ENCODE data around the gene PPARD. TPM values are rescaled to one million over a fixed set of nuclear protein-coding genes. Genes with fewer than 3 reads are reported as not detected.
A peak's percentile ranks its signal among the peaks of the same experiment; 100 is the strongest.
"Not testable (repeated sequence)": the region's sequence is repeated elsewhere in the genome, so short reads cannot be mapped to it uniquely, and the experiment has no call there.

Gene PPARD
- total RNA-seq = 1.3 TPM

GRCh38 chr6:35342258-35343091 is at the start of gene PPARD:
Gene PPARD, plus strand, starts transcription at chr6:35342558. Its CDS starts 68,530 bp downstream, at chr6:35411088.
- DNase-seq (ENCODE audit: low read depth in 2 of 3, low spot score in 2 of 3) = peak; percentile 91 to 93 (median 92)

DNA sequence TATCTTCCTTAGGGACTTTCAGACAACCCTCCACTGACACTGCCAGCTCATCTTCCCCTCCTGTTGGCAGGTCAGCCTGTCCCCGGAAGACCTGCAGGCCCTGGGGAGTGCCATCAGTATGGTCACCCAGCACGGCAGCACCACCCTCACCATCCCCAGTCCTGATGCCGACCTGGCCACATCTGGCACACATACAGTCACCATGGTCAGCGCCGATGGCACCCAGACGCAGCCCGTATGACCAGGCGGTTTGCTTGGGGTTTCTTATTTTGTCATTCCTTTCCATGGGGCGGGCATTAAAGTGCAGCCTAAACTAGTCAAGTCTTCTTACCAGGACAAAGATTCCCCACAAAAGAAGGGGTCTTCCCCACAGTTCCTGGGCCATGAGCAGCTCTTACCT is 48.7 kb upstream of the PPARD start:
- no peak for DNase-seq (ENCODE audit: low read depth in 2 of 3, low spot score in 2 of 3)

- peak in 2 of 3 donors; percentile 40 to 56 for DNase-seq (ENCODE audit: low read depth in 2 of 3, low spot score in 2 of 3)
Observed at GRCh38 chr6:35294308-35294945, 47.9 kb upstream of the PPARD start.

- DNase-seq (ENCODE audit: low read depth in 2 of 3, low spot score in 2 of 3) = no peak
Observed at GRCh38 chr6:35295036-35295435, 47.3 kb upstream of the PPARD start.

GRCh38 chr6:35295521-35296315 is 46.6 kb upstream of the PPARD start:
- no peak for DNase-seq (ENCODE audit: low read depth in 2 of 3, low spot score in 2 of 3)

- DNase-seq (ENCODE audit: low read depth in 2 of 3, low spot score in 2 of 3) = no peak
Observed at GRCh38 chr6:35296931-35297600, 45.3 kb upstream of the PPARD start.

GRCh38 chr6:35297601-35298481 is 44.5 kb upstream of the PPARD start, which contains the start of gene DEF6:
Gene DEF6, plus strand, starts transcription at chr6:35297818. Its CDS starts 39 bp downstream, at chr6:35297857.
- peak; percentile 72 to 93 (median 89) for DNase-seq (ENCODE audit: low read depth in 2 of 3, low spot score in 2 of 3)

DNA sequence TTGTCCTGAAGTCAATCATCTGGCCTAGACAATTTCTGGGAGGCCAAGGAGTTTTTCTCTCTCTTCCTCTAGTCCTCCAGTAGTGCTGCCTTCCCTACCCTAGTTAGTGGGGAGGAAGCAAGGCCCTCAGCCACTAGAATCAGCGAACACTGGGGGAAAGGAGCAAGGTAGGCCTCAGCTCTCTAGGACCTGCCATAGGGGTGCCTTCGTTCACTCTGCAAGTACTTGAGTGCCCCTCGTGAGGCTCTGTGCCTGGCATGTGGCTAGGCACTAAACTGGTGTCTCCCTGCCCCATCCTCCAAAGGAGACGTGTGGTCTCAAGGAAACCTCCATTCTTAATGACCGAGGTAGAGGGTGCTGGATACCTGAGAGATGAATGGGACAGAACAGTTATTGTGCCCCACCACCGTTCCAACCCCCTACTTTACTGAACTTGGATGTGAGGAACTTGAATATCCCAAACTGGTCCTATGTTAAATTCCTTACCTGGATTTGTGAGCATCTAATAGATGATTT is 43.7 kb upstream of the PPARD start:
- no peak for DNase-seq (ENCODE audit: low read depth in 2 of 3, low spot score in 2 of 3)

- DNase-seq (ENCODE audit: low read depth in 2 of 3, low spot score in 2 of 3) = peak in 2 of 3 donors; percentile 69 to 85
Observed at GRCh38 chr6:35299674-35300073, 42.7 kb upstream of the PPARD start.

- peak in 1 of 3 donors; percentile 42 for DNase-seq (ENCODE audit: low read depth in 2 of 3, low spot score in 2 of 3)
Observed at GRCh38 chr6:35300848-35301247, 41.5 kb upstream of the PPARD start.

DNA sequence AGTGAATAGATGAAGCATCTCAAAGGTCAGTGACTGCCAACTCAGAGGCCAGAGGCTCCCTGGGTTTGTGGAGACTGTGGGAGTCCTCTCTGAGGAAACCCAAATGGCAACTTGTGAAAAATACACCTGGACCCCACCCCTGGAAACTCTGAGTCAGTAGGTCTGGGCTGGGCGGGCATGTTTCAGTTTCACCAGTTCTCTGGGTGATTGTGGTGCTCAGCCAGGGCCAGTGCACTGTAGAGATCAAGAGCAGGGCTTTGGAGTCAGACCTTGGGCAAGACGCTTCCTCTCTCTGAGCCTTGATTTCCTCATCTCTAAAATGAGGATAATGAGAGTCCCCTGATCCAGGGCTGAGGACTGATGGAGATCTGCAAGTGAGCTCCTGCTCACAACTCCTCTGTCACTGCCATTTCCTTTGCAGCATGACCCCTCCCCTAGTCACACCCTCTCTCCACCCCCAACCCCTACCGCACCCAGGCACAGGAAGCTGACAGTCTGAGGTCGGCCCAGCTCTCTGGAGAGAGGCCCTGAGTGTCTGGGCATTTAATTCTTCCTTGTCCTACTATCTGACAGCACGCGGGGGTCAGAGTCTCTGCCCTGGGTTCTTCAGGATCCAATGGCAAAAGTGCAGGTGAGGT is 39.6 kb upstream of the PPARD start:
- DNase-seq (ENCODE audit: low read depth in 2 of 3, low spot score in 2 of 3) = peak; percentile 65 to 76 (median 72)

GRCh38 chr6:35304299-35304698 is 38.1 kb upstream of the PPARD start:
- no peak for DNase-seq (ENCODE audit: low read depth in 2 of 3, low spot score in 2 of 3)

GRCh38 chr6:35305117-35305516 is 37.2 kb upstream of the PPARD start:
- DNase-seq (ENCODE audit: low read depth in 2 of 3, low spot score in 2 of 3) = no peak

GRCh38 chr6:35307138-35307537 is 35.2 kb upstream of the PPARD start:
- not testable (repeated sequence) for DNase-seq (ENCODE audit: low read depth in 2 of 3, low spot score in 2 of 3)

GRCh38 chr6:35308543-35308942 is 33.8 kb upstream of the PPARD start:
- not testable (repeated sequence) for DNase-seq (ENCODE audit: low read depth in 2 of 3, low spot score in 2 of 3)

DNA sequence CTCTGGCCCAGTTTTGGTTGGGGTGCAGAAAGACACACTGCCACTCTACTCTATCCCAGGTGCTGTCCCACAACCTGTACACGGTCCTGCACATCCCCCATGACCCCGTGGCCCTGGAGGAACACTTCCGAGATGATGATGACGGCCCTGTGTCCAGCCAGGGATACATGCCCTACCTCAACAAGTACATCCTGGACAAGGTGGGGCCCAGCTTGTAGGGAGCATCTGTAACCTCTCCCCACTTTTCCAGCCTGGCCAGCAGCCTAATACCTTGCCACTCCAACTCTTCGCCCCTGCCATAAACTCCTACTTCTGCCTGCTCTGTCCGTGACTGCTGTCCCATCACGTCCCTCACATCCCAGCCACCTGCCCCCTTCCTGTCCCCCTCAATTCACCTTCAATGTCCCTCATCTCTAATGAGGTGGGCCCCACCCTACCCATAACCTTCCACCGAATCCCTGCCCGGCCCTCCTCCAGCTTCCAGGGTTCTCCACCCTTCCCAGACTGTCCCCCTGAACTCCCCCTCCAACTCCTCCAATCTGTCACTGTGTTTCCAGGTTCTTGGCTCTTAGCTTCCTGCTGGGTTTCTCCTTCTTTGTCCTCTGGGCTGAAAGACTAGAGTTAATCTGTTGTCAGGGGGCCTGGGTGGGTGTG is 32.6 kb upstream of the PPARD start:
- DNase-seq (ENCODE audit: low read depth in 2 of 3, low spot score in 2 of 3) = no peak

DNA sequence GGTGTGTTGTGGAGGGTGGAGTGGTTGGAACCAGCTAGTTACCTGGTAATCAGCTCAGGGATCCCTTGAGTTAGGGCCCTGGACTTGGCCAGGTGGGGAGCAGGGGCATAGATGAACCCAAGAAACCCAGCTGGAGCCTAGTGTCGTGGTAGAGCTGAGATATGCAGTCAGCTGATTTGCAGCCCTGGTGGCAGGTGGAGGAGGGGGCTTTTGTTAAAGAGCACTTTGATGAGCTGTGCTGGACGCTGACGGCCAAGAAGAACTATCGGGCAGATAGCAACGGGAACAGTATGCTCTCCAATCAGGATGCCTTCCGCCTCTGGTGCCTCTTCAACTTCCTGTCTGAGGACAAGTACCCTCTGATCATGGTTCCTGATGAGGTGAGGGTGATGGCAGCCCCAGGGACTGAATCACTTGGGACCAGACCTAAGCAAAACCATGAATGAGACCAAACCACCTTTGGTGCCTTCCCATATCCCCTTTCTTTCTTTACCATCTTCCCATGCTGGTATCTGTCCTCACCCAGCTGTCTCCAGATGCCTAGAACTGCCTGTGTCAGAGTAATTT is 32.0 kb upstream of the PPARD start:
- DNase-seq (ENCODE audit: low read depth in 2 of 3, low spot score in 2 of 3) = no peak

Measured in hematopoietic multipotent progenitor cell (in vitro differentiated cells).